Gastroesophageal sphincter (tissue), 3 donors: Measurements from ENCODE around the gene CTNND2.

ENCODE experiments used
- EP300 ChIP-seq: sonication (generic); formaldehyde crosslinking; IDR thresholded peaks from one replicate; pipeline ENCODE4 v1.6.1; 2017; ENCODE audit warnings: antibody characterized with exemption, mild to moderate bottlenecking
- POLR2A ChIP-seq, 2 donors: fragments of 450-650 bp; IDR thresholded peaks; one replicate each; pipeline ENCODE4 v1.6.1; 2017; ENCODE audit warnings: antibody characterized with exemption in 2 of 2, mild to moderate bottlenecking in 2 of 2, moderate library complexity in 1 of 2
- TF ChIP-seq, protein P1 (sequence below), 4 experiments: fragments of 200-600 bp in 2 of 4; fragments of 450-650 bp in 2 of 4; sonication (generic) in 1 of 4; IDR thresholded peaks; one replicate each; pipeline ENCODE4 v1.5.1; 2017 to 2019; ENCODE audit warnings: antibody characterized with exemption in 4 of 4, mild to moderate bottlenecking in 2 of 4, moderate library complexity in 2 of 4

DNA sequence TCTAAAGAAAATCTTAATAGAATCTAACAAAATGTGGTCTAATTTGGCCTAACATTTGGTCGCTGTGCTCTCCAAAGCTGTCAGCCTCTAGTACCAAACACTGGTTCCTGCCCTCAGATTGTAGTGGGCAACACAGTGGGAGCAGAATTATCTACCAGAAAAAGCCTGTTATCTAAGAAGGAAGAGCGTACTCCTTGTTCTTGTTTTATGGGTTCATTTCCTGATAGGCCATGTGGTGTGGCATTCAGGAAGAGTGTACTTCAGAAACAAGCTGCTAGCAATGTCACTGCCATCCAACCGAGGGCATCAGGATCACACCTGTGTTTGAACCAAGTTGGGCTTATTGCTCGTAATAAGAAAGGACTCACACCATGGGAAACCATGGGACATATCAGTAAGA, 655.3 kb downstream of the CTNND2 start:
- TF ChIP-seq POLR2A (IDR thresholded peaks at IDR 0.05), result no peak
- TF ChIP-seq, protein P1, sequence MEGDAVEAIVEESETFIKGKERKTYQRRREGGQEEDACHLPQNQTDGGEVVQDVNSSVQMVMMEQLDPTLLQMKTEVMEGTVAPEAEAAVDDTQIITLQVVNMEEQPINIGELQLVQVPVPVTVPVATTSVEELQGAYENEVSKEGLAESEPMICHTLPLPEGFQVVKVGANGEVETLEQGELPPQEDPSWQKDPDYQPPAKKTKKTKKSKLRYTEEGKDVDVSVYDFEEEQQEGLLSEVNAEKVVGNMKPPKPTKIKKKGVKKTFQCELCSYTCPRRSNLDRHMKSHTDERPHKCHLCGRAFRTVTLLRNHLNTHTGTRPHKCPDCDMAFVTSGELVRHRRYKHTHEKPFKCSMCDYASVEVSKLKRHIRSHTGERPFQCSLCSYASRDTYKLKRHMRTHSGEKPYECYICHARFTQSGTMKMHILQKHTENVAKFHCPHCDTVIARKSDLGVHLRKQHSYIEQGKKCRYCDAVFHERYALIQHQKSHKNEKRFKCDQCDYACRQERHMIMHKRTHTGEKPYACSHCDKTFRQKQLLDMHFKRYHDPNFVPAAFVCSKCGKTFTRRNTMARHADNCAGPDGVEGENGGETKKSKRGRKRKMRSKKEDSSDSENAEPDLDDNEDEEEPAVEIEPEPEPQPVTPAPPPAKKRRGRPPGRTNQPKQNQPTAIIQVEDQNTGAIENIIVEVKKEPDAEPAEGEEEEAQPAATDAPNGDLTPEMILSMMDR (IDR thresholded peaks at IDR 0.05), result no peak
- TF ChIP-seq EP300, result no peak
